ENCODE results near the gene C5orf63. TPM values are rescaled to one million over a fixed set of nuclear protein-coding genes. Genes with fewer than 3 reads are reported as not detected.
A peak's percentile ranks its signal among the peaks of the same experiment; 100 is the strongest.
"Not testable (repeated sequence)": the region's sequence is repeated elsewhere in the genome, so short reads cannot be mapped to it uniquely, and the experiment has no call there.

C5orf63 gene
- 8.2 TPM for total RNA-seq (ENCODE audit: insufficient read depth, low replicate concordance)

DNA sequence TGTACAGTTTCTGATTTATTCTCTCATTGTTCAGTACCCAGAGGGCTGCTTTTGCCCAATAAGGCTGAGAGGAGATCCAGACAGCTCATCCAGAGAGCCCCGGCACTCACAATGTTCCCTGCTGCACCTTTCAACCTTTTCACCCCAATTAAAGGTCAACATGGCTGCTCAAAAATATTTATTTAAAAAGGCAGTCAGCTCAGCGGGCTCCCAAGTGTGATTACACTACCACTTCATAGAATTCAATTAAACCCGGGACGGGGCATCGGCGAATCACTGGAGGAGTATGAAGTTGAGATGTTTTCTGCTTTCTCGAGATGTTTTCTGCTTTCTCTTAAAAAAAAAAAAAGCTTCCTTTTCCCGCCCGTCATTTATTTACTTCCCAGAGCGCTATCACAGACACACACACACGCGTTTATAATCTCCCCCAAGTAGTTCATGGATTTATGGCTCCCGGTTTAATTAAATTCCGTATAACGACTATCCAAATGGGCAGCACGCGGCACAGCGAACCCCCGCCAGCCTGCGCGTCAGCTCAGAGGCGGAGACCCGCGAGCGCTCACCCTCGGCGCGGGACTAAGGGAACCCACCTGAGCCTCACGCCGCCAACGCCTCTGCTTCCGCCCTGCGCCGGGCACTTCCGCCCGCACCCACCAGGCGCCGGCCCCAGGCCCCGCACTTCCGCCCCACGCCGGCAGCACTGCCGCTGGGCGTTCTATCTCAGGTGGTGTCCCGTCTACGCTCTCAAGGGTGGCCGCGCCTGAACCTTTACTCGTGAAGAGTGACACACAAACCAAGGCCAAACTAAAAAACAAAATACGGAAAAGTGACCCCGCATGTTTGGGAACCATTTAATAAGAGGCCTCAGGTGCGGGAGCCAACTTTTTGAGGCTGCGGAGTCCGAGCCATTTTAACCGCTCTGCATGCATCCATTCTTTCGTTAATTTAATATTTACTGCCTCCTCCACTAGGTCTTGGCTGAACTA lies at the start of gene C5orf63:
TSS of gene C5orf63 (minus strand) at position 642 of the 986 bp plus-strand sequence. CDS start 14,507 bp downstream, outside the sequence.
- peak; percentile 53 for DNase-seq (ENCODE audit: low spot score)

DNA sequence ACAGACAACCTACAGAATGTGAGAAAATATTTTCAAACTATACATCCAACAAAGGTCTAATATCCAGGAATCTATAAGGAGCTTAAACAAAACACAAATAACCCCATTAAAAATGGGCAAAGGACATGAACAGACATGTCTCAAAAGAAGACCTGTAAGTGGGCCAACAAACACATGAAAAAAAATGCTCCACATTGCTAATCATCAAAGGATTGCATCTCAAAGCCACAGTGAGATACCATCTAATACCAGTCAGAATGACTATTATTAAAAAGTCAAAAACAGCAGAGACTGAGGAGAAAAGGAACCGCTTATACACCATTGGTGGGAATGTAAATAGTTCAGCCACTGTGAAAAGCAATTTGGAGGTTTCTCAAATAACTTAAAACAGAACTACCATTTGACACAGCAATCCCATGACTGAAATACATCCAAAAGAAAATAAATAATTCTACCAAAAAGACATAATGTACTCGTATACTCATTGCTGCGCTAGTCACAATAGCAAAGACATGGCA lies 39.1 kb upstream of the C5orf63 start:
- DNase-seq (ENCODE audit: low spot score) = no peak

DNA sequence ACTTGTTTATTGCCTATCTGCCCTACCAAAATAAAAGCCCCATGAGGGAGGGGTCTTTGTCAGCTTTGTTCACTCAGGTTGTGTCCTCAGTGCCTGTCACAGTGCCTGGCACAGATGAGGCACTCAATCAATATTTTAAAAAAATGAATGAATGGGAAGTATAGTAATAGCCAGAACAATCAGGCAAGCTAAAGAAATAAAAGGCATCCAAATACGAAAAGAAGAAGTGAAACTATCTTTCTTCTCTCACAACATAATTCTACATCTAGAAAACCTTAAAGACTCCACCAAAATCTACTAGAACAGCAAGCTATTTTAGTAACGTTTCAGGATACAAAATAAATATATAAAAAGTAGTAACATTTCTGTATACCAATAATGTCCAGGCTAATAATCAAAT lies 37.8 kb upstream of the C5orf63 start:
- DNase-seq (ENCODE audit: low spot score) = no peak

DNA sequence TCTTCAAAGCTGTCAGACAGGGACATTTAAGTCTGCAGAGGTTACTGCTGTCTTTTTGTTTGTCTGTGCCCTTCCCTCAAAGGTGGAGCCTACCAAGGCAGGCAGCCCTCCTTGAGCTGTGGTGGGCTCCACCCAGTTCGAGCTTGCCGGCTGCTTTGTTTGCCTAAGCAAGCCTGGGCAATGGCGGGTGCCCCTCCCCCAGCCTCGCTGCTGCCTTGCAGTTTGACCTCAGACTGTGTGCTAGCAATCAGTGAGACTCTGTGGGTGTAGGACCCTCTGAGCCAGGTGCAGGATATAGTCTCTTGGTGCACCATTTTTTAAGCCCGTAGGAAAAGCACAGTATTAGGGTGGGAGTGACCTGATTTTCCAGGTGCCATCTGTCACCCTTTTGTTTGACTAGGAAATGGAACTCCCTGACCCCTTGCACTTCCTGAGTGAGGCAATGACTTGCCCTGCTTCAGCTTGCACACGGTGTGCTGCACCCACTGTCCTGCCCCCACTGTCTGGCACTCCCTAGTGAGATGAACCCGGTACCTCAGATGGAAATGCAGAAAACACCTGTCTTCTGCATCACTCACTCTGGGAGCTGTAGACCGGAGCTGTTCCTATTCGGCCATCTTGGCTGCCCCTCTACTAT lies 35.4 kb upstream of the C5orf63 start:
- DNase-seq (ENCODE audit: low spot score) = not testable (repeated sequence)

DNA sequence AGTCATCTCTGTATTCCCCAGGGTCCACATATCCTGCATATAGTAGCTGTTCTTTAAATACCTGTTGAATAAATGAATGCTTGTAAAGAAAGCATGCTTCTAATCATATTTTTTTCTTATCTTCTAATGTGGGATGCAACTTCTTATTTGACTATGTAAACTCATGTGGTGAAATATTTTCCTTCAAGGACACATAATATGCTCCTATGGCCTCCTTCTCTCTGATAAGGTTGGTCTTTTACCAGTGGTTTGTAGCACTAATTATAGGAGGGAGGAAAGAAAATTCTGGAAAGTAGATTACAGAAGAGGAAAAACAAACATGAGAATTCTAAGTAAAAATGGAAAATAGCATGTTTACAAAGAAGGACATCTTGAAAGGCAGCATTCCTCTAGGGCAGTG lies 28.6 kb upstream of the C5orf63 start:
- no peak for DNase-seq (ENCODE audit: low spot score)

DNA sequence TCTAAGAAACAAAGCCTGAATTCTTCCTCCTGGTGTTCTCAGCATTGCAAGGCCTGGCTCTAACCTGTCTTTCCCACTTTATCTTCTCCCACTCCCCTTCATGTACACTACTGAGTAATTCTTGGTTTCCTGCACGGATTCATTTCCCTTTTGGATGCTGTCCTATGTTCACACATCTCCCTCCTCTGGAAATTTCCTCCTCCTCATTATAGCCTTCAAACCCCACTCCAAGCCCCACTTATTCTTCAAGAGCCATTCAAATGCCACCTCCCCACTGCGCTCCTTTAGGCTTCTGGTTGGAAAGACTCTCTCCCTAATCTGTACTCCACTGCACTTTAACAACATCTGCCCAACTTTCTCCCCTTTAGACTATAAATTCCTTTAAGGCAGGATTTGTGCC lies 28.2 kb upstream of the C5orf63 start:
- DNase-seq (ENCODE audit: low spot score) = peak; percentile 7

DNA sequence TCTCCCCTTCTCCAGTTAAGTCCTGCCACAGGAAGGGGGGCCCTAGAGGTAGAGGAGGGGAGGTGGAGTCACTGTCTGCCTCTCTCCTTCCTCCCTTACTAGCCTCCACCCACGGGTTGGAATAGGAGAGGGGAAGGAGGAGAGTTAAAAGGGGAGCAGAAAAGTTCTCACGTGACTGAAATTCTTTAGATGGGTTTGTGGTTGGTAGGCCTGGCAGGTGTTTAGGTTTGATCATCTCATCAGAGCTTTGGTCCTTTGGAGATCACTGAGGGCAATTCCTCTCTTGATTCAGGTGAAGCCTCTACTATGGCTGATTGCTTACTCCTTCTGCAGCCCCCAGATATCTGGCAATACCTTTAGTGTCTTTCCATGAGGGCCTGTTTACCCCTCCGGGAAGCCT lies 24.9 kb upstream of the C5orf63 start:
- DNase-seq (ENCODE audit: low spot score) = no peak

DNA sequence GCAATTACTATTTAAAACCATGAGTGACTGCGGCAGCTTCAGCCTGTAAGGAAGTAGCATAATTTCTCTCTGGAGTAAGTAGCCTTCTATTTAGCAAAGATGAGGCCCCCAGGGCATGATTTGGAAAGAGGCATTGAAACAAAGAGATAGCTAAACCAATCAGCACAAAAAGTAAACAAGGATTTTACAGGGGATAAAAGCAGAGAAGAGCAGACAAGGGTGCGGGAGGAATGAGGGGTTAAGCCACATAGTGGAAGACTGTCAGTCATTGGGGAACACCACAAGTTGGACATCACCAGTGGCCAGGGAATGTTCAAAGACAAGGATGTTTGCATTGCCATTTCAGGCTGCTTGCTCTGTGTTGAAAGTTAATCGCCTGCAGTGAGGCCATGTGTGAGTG lies 24.0 kb upstream of the C5orf63 start:
- no peak for DNase-seq (ENCODE audit: low spot score)

DNA sequence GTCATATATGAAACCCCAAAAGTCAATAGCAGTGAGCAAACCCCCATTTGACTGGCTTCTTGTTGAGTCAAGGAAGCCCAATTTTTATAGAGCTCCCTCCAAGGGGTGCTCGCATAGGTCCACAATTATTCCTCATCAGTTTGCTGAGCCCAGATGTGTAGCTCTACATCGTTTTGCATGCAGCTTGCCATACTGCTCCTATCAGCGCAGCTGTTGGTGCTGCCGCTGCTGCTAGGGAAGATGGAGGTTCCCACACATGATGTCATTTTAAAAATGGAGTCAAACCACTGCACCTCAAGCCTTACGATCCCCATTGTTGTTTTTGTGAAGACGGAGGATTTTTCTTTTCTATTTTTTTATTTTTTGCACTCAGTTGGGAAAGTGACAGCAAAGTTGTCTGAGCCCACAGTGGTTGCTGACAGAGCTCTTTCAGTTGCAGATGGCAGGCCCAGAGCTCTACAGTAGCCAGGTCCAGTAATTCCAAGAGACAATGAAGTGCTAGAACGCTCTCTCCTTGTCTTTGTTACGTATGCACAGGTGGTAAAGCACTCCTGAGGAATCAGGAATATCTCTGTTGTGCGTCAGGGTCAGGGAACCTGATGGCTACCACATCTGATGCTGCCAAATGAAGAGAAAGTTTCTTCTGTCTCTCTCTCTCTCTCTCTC lies 23.2 kb upstream of the C5orf63 start:
- DNase-seq (ENCODE audit: low spot score) = no peak

DNA sequence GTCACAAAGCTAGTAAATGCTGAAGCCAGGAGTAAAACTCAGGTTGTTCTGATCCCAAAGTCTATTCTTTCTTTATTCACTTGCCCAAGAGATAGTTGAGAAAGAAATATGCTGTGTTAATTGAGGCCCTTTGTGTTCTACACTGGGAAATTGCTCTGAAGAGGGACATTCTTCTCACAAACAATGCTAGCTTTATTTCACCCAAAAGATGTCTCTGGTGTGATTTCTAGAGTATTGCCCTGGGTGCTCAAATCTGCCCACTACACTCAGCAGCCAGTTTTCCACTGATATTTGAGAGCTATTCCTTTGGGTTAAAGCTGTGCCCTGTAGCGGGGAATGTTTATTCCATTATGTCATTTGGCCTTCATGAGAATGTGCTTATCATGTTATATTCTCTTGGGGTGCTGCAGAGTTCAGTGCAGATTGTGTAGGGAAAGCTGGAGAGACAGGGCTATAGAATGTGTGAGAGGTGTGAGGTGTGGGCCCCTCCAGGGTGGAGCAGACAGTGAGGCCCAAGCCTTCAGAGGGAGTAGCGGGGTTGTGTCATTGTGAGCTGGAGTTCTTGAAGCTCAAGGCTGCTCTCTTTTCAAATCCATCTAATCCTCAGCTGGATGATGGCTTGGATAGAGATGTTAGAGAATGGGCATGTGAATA lies 21.0 kb upstream of the C5orf63 start:
- DNase-seq (ENCODE audit: low spot score) = peak; percentile 84

DNA sequence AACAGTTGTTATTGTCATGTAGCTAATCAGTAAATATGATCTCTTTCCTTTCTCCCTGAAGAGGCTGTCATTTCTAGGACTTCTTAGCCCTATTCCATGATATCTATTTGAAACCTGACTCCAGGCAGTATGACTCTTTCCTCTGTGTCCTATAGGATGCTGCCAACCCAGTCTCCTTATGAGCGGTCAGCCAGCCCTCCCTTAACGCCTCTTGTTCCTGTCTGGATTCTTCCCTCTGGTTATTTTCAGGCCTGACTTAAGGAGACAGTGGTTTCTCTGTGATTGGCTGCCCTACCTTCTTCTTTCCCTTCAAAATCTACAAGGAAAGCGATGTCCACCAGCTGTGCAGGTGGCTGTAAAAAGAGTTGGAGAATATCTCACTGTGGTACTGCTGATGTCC lies 19.4 kb upstream of the C5orf63 start:
- peak; percentile 85 for DNase-seq (ENCODE audit: low spot score)

DNA sequence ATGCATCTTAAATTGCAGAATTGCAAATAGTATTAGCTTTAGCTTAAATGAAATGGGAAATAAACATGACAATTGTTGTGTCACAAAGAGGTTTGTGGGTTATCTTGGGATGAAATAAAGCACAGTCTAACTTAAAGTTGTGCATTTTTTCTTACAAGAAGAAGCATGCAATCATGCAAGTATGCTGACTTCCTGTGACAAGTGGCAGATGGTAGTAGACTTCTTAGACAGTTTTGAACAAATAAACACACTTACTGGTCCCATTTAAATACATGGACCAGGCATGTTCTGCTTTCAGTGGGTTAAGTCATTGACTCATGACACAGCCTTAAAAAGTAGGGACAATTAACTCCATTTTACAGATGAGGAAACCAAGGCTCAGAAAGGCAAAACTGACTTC lies 15.9 kb upstream of the C5orf63 start:
- DNase-seq (ENCODE audit: low spot score) = no peak

DNA sequence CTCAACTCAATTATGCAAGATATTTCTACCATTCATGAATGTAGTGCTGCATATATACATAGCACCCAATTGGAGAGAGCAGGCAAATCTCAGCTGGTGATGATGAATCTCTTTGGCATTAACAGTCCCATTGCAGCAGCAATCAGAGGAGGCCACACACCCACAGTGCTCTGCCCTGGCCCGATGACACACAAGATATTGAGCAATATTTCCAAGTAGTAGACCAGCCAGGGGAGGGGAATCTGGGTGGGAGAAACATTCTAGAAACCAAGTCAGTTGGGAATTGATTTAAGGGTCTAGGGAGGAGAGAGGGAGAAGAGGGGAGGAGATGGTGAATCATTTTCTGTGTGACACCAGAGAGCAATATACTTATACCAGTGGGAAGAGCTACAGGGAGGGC lies 14.9 kb upstream of the C5orf63 start:
- peak; percentile 77 for DNase-seq (ENCODE audit: low spot score)

DNA sequence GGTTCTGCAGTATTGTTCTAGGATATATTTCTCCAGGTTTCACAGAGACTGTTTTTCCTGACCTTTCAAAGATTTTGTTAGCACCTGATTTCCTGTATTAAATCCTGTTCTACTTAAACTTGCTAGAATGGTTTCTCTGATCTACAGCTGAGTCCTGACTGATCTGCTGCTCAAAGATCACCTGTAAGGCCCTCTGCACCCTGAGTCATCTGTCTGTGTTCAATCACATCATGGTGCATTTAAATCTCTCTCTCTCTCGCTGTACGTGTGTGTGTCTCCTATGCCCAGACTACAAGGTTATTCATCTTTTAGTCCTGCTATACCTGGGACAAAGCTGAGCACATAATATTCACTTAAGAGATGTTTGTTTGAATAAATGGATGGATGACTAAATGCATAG lies 13.3 kb upstream of the C5orf63 start:
- no peak for DNase-seq (ENCODE audit: low spot score)

DNA sequence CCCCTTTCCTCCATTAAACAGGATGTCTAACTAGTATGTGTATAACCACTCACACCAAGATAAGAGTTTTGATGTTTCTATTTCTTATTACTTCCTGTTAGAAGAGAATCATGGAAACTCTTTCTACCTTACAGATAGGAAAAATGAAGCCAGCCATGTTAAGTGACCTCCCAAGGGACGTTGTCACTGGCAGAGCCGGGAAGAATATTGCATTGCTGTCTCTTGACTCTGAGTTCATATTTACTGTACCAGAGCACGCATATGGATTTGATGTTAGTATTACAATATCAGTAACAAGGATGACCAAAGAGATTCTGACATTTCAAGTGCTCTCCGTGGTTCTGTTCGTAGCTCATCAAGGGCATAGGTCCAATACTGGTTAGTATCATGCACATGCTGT lies 12.5 kb upstream of the C5orf63 start:
- DNase-seq (ENCODE audit: low spot score) = no peak

DNA sequence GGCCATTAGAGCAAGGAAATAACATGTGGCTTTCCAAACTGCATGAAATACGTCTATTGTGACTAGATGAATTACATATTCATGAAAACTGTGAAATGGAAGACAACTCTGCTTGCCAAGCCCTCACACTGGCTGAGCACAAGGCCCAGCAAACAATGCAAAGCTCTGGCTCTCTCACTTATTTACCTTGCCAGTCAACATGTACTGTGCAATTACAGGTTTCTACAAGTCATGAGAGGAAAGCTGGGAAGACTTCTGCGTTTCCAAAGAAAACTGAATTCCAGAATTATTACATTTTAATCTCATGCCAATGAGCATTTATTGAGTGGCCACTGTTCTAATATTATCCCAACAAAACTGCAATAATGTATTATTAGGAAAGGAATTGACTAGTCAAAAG lies 12.1 kb upstream of the C5orf63 start:
- no peak for DNase-seq (ENCODE audit: low spot score)

DNA sequence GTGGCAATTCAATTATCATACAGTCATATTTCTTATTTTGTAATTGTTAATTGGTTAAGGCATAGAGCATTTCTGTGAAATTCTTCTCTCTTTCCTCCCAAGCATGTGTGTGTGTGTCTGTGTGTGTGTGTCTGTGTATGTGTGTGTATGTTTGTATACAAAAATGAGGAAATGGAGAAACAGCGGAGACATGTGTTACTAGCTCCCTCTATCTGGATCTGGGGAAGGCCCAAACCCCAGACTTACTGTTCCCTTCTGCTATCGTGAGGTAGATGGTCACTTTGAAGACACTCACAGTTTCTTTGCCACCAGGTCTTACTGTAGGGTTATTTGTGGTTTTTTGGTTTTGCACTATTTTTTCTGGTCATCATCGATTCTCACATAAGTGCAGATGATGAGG lies 11.4 kb upstream of the C5orf63 start:
- DNase-seq (ENCODE audit: low spot score) = no peak

DNA sequence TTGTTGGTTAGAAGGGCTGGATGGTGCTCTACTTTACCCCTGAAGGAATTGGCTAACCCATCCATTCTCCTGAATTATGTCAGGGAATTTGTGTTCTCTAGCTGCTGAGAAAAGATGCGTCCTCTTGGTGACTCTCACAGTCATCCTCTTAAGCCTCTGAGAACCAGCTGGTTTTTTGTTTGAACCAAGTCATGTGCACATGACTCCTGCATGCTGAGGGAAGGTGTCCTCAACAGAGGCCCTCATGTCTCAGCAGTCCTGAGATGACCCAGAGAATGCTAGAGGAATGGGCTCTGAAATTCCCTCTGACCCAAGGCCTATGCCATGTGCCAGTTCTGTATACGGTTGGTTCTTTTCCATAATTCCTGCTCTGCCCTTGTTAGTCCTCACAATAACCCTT lies 10.4 kb upstream of the C5orf63 start:
- DNase-seq (ENCODE audit: low spot score) = no peak

DNA sequence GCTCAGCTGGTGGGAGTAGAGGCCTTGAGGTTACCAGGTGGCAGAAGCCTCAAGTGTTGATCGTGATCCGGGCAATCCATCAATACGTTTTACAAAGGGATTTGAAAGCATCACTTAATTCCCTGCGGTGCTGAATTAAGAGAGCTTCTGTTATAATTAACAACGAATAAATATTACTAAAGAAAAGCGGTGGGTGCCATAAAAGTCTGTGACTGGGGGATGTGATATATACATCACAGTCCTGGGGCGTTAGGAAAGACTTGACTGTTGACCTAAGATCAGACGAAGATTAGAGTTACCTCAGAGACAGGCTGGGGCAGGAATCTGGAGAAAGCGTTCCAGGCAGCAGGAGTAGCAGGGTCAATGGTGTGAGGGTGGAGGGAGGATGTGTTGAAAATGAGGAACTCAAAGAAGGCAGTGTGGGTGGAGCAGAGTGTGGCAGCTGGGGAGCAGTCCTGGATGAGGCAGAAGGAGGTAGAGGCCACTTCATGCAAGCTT lies 6.7 kb upstream of the C5orf63 start:
- peak; percentile 36 for DNase-seq (ENCODE audit: low spot score)

DNA sequence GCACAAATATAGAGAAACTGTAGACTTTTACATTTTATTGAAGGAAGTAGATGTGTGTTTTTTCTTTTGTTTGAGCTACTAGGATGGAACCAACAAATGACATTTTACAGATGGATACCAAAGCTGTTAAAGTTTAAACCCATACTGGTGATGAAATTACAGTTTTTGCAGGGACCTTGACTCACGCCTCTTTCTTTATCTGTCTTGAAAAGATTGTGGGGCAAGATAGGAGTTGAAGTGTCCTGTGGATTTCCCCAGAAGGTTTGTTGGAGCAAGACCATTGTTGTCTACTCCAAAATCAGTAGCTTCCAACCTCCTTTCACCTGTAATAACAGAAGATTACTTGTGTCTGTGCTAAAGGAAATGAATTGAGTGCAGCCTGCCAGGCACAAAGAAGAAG lies 4.1 kb upstream of the C5orf63 start:
- DNase-seq (ENCODE audit: low spot score) = no peak
